HTERT RPE-1 (cell line): ENCODE results near the gene RAC2.
"Not testable (repeated sequence)": the region's sequence is repeated elsewhere in the genome, so short reads cannot be mapped to it uniquely, and the experiment has no call there.

Experiments used
- in situ Hi-C: fragments of 300-500 bp; cut with MboI; formaldehyde crosslinking; loops from 4 replicates; pipeline ENCODE4 v1.14.3; 2020; ENCODE audit warnings: low sequenced_read_pairs

RAC2 gene

DNA sequence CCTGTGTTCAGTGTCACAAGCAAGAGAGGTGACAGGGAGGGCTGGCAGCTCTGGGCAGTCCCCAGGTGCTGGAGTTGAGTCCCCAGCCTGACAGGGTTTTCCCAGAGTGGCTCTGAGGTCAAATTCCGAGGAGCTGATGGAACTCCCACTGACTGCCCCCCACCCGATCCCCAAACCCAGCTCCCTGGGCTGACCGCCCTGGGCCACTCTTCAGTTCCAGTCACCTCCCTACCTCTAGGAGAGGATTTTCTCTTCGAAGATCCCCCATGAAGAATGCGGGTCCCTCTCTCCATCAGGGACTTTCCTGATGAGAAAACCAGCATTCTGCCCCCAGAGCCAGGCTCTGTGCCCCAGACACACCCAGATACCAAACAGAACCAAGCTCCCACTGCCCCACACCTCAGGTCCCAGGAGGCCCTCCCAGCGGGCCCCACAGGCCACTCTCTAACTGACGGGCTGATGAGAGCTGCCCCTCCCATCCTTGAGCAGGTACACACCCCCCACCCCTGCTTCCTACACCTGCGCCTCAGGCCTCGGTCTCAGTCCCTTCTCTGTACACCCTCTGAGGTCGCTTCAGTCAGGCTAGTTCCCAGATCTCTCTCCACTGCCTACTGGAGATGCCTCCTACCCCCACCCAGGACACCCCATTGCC, 12.1 kb upstream of the RAC2 start:
- in situ Hi-C loops, result no loop called here

GRCh38 chr22:37255558-37256006, 11.5 kb upstream of the RAC2 start:
- in situ Hi-C loops, result no loop called here

- in situ Hi-C loops, result no loop called here
Measured at GRCh38 chr22:37254867-37255233, 10.8 kb upstream of the RAC2 start.

DNA sequence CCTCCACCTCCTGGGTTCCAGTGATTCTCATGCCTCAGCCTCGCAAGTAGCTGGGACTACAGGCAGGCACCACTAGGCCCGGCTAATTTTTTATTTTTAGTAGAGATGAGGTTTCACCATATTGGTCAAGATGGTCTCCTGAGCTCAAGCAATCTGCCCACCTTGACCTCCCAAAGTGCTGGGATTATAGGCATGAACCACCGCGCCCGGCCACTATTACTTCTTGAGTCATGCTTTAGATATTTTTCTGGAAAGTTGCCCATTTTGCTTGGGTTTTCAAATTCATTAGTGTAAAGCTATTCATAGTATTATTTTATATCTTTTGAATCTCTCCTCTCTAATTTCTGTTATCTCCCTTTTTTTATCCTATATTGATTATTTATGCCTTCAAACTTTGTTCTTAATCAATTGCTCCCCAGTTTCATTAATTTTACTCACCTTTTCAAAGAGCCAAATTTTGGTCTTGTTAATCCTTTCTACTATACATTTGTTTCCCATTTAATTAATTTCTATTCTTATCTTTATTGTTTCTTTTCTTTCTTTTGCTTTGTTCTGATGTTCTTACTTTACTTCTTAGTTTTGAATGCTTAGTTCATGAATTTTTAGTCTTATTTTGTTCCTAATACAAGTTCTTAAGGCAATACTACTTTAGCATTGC, 10.3 kb upstream of the RAC2 start:
- in situ Hi-C loops, result no loop called here

- in situ Hi-C loops, result no loop called here
Measured at GRCh38 chr22:37253126-37253660, 9.1 kb upstream of the RAC2 start.

- in situ Hi-C loops, result not testable (repeated sequence)
Measured at GRCh38 chr22:37251836-37252235, 7.8 kb upstream of the RAC2 start.

DNA sequence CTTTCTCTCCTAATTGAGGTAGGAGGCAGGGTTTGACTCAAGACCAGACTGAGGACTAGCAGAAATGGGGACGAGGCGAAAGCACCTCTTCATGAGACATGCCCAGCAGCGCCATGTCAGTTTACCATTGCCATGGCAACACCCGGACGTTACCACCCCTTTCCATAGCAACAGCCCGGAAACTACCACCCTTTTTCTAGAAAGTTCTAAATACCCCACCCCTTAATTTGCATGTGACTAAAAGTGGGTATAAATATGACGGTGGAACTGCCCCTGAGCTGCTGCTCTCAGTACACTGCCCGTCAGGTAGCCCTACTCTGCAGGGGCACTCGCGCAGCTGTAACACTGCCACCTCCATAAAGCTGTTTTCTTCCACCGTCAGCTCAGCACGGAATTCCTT, 5.9 kb upstream of the RAC2 start:
- in situ Hi-C loops, result no loop called here

GRCh38 chr22:37248251-37248650, 4.2 kb upstream of the RAC2 start:
- in situ Hi-C loops, result no loop called here

DNA sequence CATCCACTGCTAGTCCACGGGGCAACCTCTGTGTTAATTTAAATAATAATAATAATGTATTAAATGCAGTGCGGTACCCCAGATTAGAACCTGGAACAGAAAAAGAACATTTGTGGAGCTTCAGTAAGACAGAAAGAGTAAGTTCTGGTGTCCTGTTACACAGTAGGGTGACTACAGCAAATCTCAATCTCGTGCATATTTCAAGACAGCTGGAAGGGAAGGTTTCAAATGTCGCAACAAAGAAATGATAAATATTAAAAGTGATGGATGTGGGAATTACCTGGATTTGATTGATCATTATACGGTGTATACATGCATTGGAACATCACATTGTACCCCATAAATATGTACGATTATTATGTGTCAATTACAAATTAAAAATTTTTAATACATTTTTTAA, 1.7 kb upstream of the RAC2 start:
- in situ Hi-C loops, result no loop called here

- in situ Hi-C loops, result no loop called here
Measured at GRCh38 chr22:37244922-37245722, 1.1 kb upstream of the RAC2 start.

DNA sequence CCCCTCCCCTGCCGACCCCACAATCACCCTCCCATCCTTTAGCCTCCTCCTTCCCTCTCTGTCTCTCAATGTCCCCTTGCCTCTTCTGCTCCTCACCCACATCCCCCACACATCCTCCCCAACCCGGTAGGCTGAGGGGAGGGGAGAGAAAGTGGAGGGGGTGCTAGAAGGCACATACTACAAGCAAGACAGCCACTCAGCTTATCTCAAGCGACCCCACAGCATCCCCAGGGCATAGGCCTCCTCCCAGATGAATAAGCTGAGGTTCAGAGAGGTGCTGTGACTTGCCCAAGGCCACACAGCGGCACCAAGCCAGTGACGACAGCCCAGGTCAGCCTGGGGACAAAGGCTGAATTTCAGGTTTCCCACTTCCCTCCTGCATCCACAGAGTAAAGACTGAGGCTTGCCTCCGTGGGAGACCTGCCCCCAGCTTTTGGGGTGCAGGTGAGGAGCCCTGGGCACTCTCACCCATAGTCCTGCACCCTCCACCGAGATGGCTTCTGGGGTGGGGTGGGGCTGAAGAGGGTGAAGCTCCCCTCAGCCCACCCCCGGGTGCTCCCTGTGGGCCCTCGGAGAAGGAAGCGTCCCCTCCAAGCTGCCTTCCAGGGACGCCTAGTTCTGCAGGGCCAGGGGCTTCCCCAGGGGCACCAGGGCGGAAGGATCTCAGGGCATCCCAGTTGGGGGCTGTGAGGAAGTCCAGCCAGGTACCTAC, 511 bp downstream of the RAC2 start:
- in situ Hi-C loops, result no loop called here

DNA sequence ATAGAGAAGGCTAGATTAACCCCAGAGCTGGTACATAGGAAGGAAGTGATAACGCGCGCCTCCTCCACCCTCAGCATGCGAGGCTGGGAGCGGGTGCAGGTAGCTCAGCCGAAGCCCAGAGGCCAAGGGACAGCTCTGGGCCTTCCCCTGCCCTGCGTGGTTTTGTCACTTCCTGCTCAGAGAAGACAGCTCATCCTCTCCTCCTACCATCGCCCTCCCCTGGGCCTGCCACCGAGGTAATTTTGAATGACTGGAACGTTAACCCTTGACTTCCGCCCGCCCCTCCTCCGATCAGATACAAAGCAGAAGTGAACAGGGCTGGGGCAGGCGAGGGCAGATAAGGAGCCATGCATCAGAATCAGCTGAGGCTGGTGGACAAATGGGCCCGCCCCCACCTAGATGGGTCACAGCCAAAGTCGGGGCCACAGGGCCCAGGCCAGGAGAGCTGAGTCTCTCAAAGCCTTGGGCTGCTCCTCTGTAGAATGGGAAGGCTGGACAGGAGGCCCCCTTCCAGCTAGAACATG, 1.6 kb downstream of the RAC2 start:
- in situ Hi-C loops, result no loop called here

DNA sequence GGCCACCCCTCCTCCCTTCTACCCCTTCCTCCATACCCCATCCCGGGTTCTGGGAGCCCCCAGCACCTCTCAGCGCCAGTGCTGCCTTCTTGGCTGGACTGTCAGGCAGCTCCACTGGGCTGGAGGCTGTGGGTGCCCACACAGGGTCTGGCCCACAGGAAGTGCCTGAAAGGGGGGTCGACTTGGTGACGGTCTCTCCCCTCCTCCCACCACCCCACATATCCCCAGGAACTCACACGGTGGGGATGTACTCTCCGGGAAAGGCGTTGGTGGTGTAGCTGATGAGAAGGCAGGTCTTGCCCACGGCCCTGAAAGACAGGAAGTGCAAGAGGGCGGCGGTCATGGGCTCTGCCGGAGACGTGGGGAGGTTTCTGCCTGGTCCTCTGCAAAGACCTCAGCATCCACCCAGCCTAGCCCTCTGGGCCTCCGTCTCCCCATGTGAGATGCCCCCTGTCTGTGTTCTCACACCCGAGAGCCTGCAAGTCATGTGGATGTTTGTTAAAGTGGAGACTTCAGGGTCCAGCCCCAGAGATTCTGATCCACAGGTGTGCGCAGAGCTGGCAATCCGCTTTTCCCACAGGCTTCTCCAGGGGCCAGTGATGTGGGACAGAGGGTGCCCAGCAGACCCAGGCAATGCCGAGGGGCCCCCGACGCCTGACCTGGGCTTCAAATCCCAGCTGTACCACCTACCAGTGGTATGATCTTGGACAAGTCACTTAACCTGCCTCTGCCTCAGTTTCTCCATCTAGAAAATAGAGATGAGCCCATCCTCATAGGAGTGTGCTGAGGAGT, 2.5 kb downstream of the RAC2 start:
- in situ Hi-C loops, result no loop called here

GRCh38 chr22:37240941-37241320, 3.1 kb downstream of the RAC2 start:
- in situ Hi-C loops, result no loop called here

DNA sequence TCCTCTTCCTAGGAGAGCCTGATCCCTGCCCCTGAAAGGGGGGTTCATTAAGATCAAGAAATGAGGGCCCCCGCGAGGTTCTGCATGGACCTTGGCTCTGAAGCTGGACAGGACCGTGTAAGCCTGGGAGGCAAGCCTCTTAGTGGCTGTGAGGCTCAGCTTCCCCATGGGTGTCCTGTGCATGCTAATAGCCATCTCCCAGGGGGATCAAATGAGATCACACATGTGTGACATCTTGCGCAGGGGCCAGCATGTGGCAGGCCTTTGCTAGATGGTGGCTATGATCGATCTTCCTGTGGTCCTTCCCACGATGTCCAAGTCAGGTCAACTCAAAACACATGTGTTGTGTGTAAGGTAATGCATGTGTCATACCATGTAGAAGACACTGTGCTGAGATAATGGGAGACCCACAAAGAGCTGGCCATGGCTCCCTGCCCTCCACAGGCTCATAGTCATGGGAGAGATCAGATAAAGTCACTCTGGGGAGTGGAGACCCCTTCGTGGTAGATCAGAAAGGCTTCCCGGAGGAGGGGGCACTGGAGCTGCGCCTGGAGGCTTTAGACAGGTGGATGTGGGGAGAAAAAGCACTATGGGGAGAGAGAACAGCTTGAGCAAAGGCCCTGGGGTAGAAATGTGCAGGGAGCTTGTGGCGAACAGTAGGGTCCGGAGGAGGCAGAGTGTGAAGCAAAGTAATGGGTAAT, 3.7 kb downstream of the RAC2 start:
- in situ Hi-C loops, result no loop called here

DNA sequence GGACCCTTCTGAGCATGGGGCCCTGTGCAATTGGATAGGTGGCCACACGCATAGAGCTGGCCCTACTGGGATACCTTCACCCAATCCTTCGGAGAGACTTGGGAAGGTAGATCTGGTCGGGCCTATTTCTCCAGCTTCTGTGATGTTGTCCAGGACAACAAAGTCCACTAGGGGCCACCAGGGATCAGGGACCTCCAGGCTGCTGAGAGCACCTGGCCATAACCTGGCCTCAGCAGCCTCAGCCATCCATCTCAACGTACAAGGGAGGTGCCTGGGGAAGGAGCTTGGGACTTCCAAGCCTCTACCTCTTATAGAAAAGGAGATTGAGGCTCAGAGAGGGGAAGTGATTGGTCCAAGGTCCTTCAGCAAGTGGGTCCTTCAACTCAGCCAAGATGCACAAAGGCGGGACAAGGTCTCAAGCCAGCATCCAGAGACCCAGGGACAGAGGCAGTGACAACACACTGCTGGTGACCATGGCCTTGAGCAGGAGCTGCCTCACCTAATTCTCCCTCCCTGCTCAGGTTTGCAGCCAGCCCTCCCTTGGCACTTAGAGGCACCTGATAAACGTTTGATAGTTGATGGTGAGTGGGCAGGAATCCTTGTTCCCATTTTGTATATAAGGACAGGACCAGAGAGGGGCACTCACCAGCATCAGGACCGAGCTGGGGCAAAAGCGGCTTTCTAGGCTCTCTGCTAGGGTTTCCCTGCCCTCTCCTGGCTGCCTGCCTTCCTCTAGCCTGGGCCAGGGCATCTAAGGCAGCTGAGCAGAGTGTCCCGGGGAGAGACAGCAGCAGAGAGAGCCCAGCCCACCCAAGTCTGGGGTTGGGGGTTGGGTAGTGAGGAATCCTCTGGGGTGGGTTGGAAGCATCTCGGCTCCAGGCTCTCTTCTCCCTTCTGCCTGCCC, 4.5 kb downstream of the RAC2 start:
- in situ Hi-C loops, result no loop called here

DNA sequence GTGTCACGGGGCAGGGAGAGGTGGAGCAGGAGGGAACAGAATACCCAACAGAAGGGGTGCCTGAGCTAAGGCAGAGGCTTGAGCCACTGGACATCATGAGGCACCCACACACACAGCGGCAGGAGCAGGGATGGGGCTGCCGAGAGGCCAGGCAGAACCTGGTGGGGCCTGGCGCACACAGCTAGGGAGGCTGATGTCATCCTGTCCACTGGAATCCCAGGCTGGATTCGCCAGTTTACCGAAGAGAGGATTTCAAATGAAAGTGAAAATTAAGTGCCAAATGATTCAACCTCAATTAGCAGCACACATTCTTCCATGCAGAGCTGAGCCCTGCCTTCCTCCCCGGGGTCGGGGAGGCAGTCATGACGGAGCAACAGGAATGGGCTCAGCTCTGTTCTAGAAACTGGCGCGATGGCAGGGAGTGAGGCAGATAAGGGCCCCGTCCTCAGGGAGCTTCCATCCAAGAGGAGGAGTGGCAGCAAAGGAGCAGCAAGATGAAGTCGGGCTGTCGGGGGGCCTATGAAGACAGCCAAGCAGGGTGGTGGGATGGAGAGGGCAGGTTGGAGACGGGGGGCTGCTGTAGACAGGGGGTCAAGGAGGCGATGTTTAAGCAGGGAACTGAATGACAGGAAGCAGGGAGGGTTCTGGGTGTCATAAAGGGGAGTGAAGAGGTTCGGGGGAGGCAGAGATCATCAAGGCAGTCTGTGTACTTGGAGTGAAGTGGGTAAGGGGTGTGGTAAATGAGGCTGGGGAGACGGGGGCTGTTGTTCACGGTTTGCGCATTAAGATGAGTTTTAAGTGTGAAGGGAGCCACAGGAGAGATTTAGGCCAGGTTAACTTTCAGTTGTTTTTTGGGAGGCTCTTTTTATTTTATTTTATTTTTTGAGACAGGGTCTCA, 6.4 kb downstream of the RAC2 start:
- in situ Hi-C loops, result no loop called here
